Left ventricle myocardium inferior (tissue), 1 donor: Measurements from ENCODE around the gene ORC2. TPM values are rescaled to one million over a fixed set of nuclear protein-coding genes. Genes with fewer than 3 reads are reported as not detected.
A peak's percentile ranks its signal among the peaks of the same experiment; 100 is the strongest.

Experiments
- DNase-seq: peaks from one replicate; pipeline ENCODE4 v3.0.0-alpha.2; 2020
- H3K27ac ChIP-seq: fragments of 200-600 bp; replicated peaks from 2 replicates; pipeline ENCODE4 v1.8.0; 2021
- H3K27me3 ChIP-seq: fragments of 200-600 bp; 2 replicates; pipeline ENCODE4 v1.8.0; 2021; ENCODE audit warnings: low read depth
- H3K36me3 ChIP-seq: fragments of 200-600 bp; 2 replicates; pipeline ENCODE4 v1.8.0; 2021
- H3K4me1 ChIP-seq: fragments of 200-600 bp; 2 replicates; pipeline ENCODE4 v1.8.0; 2021
- H3K4me3 ChIP-seq: fragments of 200-600 bp; 2 replicates; pipeline ENCODE4 v1.8.0; 2021; ENCODE audit warnings: mild to moderate bottlenecking, moderate library complexity
- H3K9me3 ChIP-seq: fragments of 200-600 bp; replicated peaks from 2 replicates; pipeline ENCODE4 v1.8.0; 2021
- intact Hi-C: fragments of 100-400 bp; cut with micrococcal nuclease; formaldehyde crosslinking; loops from one replicate; pipeline ENCODE4 v1.11.0; 2022
- total RNA-seq: library from RNA; stranded (reverse); fragmentation: NEBNext Ultra II Directional; extraction: Animal tissue kit (Norgen Biotek cat#: 25700); gene quantifications from one replicate; pipeline ENCODE4 v1.2.1, GENCODE V29; 2021
- TF ChIP-seq, protein P1 (sequence below): fragments of 200-600 bp; IDR thresholded peaks from 2 replicates; pipeline ENCODE4 v1.8.0; 2021; ENCODE audit warnings: antibody characterized with exemption, mild to moderate bottlenecking, borderline replicate concordance
- donor health status: DM: no; HTN: yes; CAD: no; lungs with severe emphysema.

ORC2 gene
- total RNA-seq, 1 donor from 2014 or later = 24.5 TPM

DNA sequence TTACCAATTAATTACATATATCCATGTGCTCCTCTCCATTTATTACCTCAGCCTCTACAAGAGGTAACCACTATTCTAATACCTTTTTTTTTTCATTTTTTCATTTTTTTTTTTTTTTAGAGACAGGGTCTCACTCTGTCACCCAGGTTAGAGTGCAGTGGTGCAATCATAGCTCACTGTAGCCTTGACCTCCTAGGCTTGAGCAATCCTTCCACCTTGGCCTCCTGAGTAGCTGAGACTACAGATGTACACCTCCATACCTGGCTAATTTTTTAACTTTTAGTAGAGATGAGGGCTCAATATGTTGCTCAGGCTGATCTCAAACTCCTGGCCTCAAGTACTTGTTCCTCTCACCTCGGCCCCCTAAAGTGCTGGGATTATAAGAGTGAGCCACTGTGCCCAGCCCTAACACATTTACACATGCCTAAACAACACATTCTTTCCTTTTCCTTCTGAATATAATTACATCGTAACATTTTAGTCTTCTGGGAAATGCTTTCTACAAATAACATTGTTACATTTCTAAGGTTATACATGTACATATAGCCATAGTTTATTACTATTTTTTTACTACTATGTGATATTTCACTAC lies 85.1 kb downstream of the ORC2 start:
- Histone ChIP-seq H3K4me1 (peaks cover 24% of the 10 kb centered on the region), H3K4me3 (no peak overlapping the region), H3K9me3 (no peaks in the 10 kb centered on the region), H3K27me3 (no peaks in the 10 kb centered on the region), H3K27ac (peak overlapping the region; percentile 67), H3K36me3 (peaks cover 72% of the 10 kb centered on the region)
- DNase-seq = no peak
- TF ChIP-seq, protein P1, sequence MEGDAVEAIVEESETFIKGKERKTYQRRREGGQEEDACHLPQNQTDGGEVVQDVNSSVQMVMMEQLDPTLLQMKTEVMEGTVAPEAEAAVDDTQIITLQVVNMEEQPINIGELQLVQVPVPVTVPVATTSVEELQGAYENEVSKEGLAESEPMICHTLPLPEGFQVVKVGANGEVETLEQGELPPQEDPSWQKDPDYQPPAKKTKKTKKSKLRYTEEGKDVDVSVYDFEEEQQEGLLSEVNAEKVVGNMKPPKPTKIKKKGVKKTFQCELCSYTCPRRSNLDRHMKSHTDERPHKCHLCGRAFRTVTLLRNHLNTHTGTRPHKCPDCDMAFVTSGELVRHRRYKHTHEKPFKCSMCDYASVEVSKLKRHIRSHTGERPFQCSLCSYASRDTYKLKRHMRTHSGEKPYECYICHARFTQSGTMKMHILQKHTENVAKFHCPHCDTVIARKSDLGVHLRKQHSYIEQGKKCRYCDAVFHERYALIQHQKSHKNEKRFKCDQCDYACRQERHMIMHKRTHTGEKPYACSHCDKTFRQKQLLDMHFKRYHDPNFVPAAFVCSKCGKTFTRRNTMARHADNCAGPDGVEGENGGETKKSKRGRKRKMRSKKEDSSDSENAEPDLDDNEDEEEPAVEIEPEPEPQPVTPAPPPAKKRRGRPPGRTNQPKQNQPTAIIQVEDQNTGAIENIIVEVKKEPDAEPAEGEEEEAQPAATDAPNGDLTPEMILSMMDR = no peak
- intact Hi-C loops = no loop called here

DNA sequence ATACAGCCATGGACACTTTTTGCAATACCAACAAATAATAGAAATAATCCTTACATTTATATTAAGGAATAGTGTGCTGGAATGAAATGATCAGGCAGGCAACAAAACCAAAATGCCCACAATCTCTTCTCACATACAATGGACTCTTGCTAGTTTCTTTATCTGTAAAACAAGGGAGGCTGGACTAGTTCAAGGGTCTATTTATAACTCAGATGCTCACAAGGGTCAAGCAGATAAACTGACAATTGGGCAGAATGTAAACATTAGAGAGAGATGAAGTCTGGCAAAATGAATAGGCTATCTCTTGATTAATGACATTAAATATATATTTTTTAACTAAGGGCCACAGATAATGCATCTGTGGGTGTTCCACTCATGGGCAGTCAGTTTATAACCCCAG lies 86.0 kb downstream of the ORC2 start:
- H3K4me3 ChIP-seq = no peak overlapping the region
- no peaks in the 10 kb centered on the region for H3K27me3 ChIP-seq
- TF ChIP-seq, protein P1 = no peak
- peak overlapping the region; percentile 67 for H3K27ac ChIP-seq
- no peak for DNase-seq
- peaks cover 24% of the 10 kb centered on the region for H3K4me1 ChIP-seq
- no peaks in the 10 kb centered on the region for H3K9me3 ChIP-seq
- intact Hi-C loops = no loop called here
- peaks cover 65% of the 10 kb centered on the region for H3K36me3 ChIP-seq

DNA sequence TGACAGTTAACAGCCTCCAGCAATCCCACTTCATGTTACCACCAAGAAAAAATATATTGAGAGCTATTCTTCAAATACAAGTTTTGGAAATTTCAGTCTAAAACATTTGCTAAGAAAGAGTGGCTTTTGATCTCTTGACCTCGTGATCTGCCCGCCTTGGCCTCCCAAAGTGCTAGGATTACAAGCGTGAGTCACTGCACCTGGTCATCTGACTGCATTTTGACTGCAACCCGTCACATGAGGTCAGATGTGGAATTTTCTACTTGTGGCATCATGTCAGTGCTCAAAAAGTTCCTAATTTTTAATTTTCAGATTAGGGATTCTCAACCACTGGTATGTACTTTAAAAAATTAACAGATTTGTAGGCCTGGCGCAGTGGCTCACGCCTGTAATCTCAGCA lies 89.9 kb downstream of the ORC2 start:
- DNase-seq = no peak
- intact Hi-C loops = no loop called here
- TF ChIP-seq, protein P1 = no peak
- peaks cover 29% of the 10 kb centered on the region for H3K4me1 ChIP-seq
- H3K27ac ChIP-seq = no peak overlapping the region
- H3K9me3 ChIP-seq = no peaks in the 10 kb centered on the region
- no peaks in the 10 kb centered on the region for H3K27me3 ChIP-seq
- H3K36me3 ChIP-seq = peaks cover 48% of the 10 kb centered on the region
- H3K4me3 ChIP-seq = no peak overlapping the region

DNA sequence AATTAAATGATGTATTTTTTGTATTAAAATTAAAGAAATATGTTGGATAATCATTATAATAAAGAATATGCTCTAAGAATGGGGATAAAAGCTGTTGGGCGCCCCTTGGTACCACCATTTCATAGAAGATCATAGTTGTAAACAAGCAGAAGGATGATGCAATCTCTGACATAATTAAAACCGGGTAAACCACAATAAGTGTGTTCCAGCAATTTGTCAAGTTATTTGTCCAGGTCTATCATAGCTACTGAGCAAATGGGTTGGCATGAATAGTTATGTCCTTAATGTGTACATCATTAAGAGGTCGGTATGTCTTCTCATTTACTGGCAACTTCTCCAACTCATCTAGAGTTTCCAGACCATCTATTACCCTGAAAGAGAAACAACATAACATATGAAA lies 92.3 kb downstream of the ORC2 start:
- peaks cover 25% of the 10 kb centered on the region for H3K4me1 ChIP-seq
- H3K4me3 ChIP-seq = no peak overlapping the region
- intact Hi-C loops = no loop called here
- H3K27ac ChIP-seq = no peak overlapping the region
- H3K27me3 ChIP-seq = no peaks in the 10 kb centered on the region
- DNase-seq = no peak
- peaks cover 42% of the 10 kb centered on the region for H3K36me3 ChIP-seq
- H3K9me3 ChIP-seq = no peaks in the 10 kb centered on the region
- TF ChIP-seq, protein P1 = no peak

DNA sequence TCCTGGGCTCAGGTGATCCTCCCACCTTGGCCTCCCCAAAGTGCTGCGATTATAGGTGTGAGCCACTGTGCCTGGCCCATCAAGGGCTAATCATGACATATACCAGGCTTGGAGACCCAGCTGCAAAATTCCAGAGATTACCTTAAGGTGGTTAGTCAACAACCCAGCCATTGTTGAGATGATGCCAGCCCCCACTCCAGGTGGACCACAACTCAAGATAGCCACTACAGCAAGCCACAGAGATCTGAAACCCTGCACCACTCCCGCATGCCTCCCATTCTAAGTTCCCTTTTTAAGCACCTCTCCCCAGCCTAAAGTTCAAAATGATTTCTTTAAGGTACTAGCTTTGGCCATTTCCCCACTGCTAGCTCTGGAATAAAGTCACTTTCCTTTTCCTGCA lies 94.4 kb downstream of the ORC2 start:
- Histone ChIP-seq H3K9me3 (no peaks in the 10 kb centered on the region), H3K27ac (no peak overlapping the region), H3K4me1 (peaks cover 37% of the 10 kb centered on the region), H3K36me3 (peaks cover 28% of the 10 kb centered on the region), H3K27me3 (no peaks in the 10 kb centered on the region), H3K4me3 (no peak overlapping the region)
- no peak for DNase-seq
- intact Hi-C loops = no loop called here
- TF ChIP-seq, protein P1 = no peak
